Upper lobe of right lung (tissue), 1 donor: ENCODE results near the gene FOXJ2. TPM values are rescaled to one million over a fixed set of nuclear protein-coding genes. Genes with fewer than 3 reads are reported as not detected.
"Not testable (repeated sequence)": the region's sequence is repeated elsewhere in the genome, so short reads cannot be mapped to it uniquely, and the experiment has no call there.

Experiments
- ATAC-seq: fragments of 200-7000 bp; cut with Tn5 transposase; one replicate; pipeline ENCODE4 v1.9.1; 2020; ENCODE audit warnings: mild to moderate bottlenecking, moderate library complexity
- DNase-seq: peaks from one replicate; pipeline ENCODE4 v3.0.0-alpha.2; 2020
- H3K27ac ChIP-seq: fragments of 200-600 bp; one replicate; pipeline ENCODE4 v1.8.0; 2022
- H3K27me3 ChIP-seq: fragments of 200-600 bp; one replicate; pipeline ENCODE4 v1.8.0; 2022; ENCODE audit warnings: mild to moderate bottlenecking
- H3K36me3 ChIP-seq: fragments of 200-600 bp; one replicate; pipeline ENCODE4 v1.8.0; 2022
- H3K4me1 ChIP-seq: fragments of 200-600 bp; one replicate; pipeline ENCODE4 v1.8.0; 2022
- H3K4me3 ChIP-seq: fragments of 200-600 bp; one replicate; pipeline ENCODE4 v1.8.0; 2022; ENCODE audit warnings: mild to moderate bottlenecking
- H3K9me3 ChIP-seq: fragments of 200-600 bp; one replicate; pipeline ENCODE4 v1.8.0; 2022
- CTCF ChIP-seq: fragments of 200-600 bp; IDR thresholded peaks from one replicate; pipeline ENCODE4 v1.8.0; 2022; ENCODE audit warnings: antibody characterized with exemption
- intact Hi-C: fragments of 100-400 bp; cut with DNase I; formaldehyde crosslinking; loops from one replicate; pipeline ENCODE4 v1.11.0; 2022
- total RNA-seq: library from RNA; stranded (reverse); fragmentation: NEBNext Ultra II Directional; extraction: Animal tissue kit (Norgen Biotek cat#: 25700); gene quantifications from one replicate; pipeline ENCODE4 v1.2.1, GENCODE V29; 2021
- donor health status: DM: no; HTN: yes; CAD: no; lungs with severe emphysema.

FOXJ2 gene
- total RNA-seq, 1 donor from 2014 or later = 20.3 TPM

- intact Hi-C loops = no loop called here
- DNase-seq (no peak), ATAC-seq (no peak)
- Histone ChIP-seq H3K27ac (no peak overlapping the region), H3K4me1 (peaks cover 7% of the 10 kb centered on the region), H3K36me3 (no peaks in the 10 kb centered on the region), H3K4me3 (no peak overlapping the region), H3K9me3 (no peaks in the 10 kb centered on the region), H3K27me3 (no peaks in the 10 kb centered on the region)
- TF ChIP-seq CTCF = no peak
Observed at GRCh38 chr12:8028267-8028666, 4.2 kb upstream of the FOXJ2 start.

DNA sequence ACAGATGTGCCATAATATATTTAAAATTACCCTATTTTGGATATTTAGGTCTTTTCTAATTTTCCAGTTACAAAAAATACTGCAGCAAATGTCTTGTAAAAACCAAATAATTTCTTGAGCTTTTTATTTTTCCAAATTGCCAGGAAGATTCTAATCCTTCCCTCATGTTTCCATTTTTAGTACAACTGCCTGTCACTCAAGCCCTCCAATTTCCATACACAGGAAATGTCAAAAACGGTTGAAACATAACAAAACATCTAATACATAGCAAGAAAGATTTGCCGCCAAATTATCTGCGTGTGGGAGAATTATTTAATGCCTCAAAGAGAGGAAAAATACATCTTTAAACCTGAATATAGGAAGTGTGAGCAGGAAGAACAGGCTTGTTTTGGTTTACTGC lies 2.3 kb upstream of the FOXJ2 start:
- intact Hi-C loops = no loop called here
- no peak for TF ChIP-seq CTCF
- no peak for ATAC-seq

DNA sequence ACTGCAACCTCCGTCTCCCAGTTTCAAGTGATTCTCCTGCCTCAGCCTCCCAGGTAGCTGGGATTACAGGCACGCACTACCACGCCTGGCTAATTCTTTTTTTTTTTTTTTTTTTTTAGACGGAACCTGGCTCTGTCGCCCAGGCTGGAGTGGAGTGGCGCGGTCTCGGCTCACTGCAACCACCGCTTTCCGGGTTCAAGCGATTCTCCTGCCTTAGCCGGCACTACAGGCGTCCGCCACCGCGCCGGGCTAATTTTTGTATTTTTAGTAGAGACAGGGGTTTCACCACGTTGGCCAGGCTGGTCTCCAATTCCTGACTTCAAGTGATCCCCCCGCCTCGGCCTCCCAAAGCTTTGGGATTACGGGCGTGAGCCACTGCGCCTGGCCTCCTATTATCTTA lies 1.5 kb upstream of the FOXJ2 start:
- intact Hi-C loops, H3K27me3 ChIP-seq, H3K9me3 ChIP-seq, DNase-seq, H3K4me3 ChIP-seq, H3K36me3 ChIP-seq, ATAC-seq, H3K27ac ChIP-seq: not testable (repeated sequence)
- peaks cover 33% of the 10 kb centered on the region for H3K4me1 ChIP-seq

More for the DNA sequence above, 2.3 kb upstream of the FOXJ2 start:
- H3K36me3 ChIP-seq = no peaks in the 10 kb centered on the region
- no peak for DNase-seq
- H3K27ac ChIP-seq = no peak overlapping the region
- no peaks in the 10 kb centered on the region for H3K9me3 ChIP-seq
- no peak overlapping the region for H3K4me3 ChIP-seq
- H3K27me3 ChIP-seq = no peaks in the 10 kb centered on the region
- peaks cover 25% of the 10 kb centered on the region for H3K4me1 ChIP-seq

DNA sequence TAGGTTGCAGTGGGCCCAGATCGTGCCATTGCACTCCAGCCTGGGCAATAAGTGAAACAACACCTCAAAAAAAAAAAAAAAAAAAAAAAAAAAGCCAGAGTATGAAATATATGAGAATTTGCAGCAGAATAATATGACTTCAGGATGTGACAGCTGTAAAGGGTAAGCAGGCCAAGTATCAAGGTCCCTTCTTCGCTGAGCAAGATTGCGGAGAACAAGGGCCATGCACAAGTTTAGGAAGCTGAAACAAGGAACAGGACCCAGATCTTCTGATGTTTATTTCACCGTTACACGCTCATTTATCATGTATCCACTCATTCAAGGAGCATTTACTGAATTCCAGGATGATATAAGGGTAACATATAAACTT lies 659 bp upstream of the FOXJ2 start:
- no peak for DNase-seq
- no peak for ATAC-seq
- H3K4me1 ChIP-seq = peaks cover 41% of the 10 kb centered on the region
- no peak for TF ChIP-seq CTCF
- H3K9me3 ChIP-seq = no peaks in the 10 kb centered on the region
- intact Hi-C loops = no loop called here
- H3K27ac ChIP-seq = peak overlapping the region; percentile 93
- no peaks in the 10 kb centered on the region for H3K27me3 ChIP-seq
- peaks cover 7% of the 10 kb centered on the region for H3K36me3 ChIP-seq
- peak overlapping the region; percentile 77 for H3K4me3 ChIP-seq

DNA sequence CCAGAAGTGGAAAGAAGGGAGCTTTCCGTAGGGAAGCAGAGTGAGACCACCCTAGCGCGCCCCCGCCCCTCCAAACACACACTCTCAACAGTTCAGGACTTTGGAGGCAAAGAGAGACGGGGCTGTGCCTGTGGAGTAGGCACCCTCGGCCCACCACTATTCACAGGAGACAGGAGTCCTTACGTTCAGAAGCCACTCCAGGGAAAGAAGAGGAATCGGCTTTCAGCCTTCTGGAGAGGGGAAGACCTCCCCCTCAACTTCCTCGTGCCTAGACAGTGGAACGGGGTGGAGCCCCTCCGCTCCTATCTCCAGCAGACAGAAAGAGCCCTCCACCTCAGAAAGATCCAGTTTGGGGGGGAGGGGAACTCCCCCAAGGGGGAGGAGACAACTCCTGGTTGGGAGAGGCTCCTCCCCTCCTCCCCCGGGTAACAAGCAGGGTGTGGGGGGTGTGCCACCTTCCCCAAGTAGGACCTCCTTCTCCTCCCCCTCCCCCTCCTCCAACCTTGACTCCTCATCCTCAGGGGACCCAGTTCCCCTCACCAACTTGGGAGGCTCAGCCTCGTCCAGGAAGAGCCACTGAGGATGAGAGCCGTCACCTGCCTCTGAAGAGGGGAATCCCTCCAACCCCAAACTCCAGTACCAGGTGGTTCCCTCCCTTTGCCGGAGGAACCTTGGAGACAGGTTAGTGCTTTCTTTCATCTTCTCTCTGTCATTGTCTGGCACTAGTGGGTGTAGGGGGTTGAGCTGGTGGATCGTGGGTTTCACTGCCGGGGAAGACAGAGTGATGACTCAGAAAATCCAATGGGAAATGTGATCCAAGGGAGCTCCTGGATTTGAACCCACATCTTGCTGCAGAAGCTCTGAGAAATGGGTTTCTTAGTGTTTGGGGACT lies 883 bp downstream of the FOXJ2 start:
- intact Hi-C loops = no loop called here
- Histone ChIP-seq H3K27ac (peak overlapping the region; percentile 93), H3K4me3 (peak overlapping the region; percentile 77), H3K9me3 (no peaks in the 10 kb centered on the region), H3K4me1 (peaks cover 57% of the 10 kb centered on the region), H3K27me3 (no peaks in the 10 kb centered on the region), H3K36me3 (peaks cover 7% of the 10 kb centered on the region)
- ATAC-seq = peak; percentile 45
- no peak for TF ChIP-seq CTCF
- no peak for DNase-seq

GRCh38 chr12:8034802-8035201 lies 2.3 kb downstream of the FOXJ2 start:
- Histone ChIP-seq H3K27ac (no peak overlapping the region), H3K9me3 (no peaks in the 10 kb centered on the region), H3K27me3 (no peaks in the 10 kb centered on the region), H3K4me1 (peaks cover 66% of the 10 kb centered on the region), H3K4me3 (peak overlapping the region; percentile 77), H3K36me3 (peaks cover 8% of the 10 kb centered on the region)
- no peak for ATAC-seq
- intact Hi-C loops = no loop called here
- no peak for DNase-seq
- TF ChIP-seq CTCF = no peak
